Measurements from ENCODE around the gene CCDC51.

CCDC51 gene

GRCh38 chr3:48459331-48459730, 19.4 kb upstream of the CCDC51 start:
- in situ Hi-C loops (cut with HindIII; ENCODE audit: low sequenced_read_pairs), result no loop called here
- DNase-seq (ENCODE audit: low read depth, low spot score), result no peak
- no peak overlapping the region for H3K4me3 ChIP-seq (ENCODE audit: low read depth, low read length)
- TF ChIP-seq CTCF (IDR thresholded peaks at IDR 0.05; ENCODE audit: low read depth, low read length), result no peak

- in situ Hi-C loops (cut with HindIII; ENCODE audit: low sequenced_read_pairs), result no loop called here
- no peak overlapping the region for H3K4me3 ChIP-seq (ENCODE audit: low read depth, low read length)
- DNase-seq (ENCODE audit: low read depth, low spot score), result no peak
- TF ChIP-seq CTCF (IDR thresholded peaks at IDR 0.05; ENCODE audit: low read depth, low read length), result no peak
Observed at GRCh38 chr3:48456456-48456855, 16.5 kb upstream of the CCDC51 start.

GRCh38 chr3:48451270-48451669, 11.4 kb upstream of the CCDC51 start:
- in situ Hi-C loops (cut with HindIII; ENCODE audit: low sequenced_read_pairs), result no loop called here
- no peak overlapping the region for H3K4me3 ChIP-seq (ENCODE audit: low read depth, low read length)
- no peak for DNase-seq (ENCODE audit: low read depth, low spot score)
- no peak for TF ChIP-seq CTCF (IDR thresholded peaks at IDR 0.05; ENCODE audit: low read depth, low read length)

- peak within 1 kb of the TSS; percentile 75 for H3K4me3 ChIP-seq (ENCODE audit: low read depth, low read length)
- DNase-seq (ENCODE audit: low read depth, low spot score), result peak; percentile 89
- TF ChIP-seq CTCF (IDR thresholded peaks at IDR 0.05; ENCODE audit: low read depth, low read length), result no peak
- in situ Hi-C loops (cut with HindIII; ENCODE audit: low sequenced_read_pairs), result no loop called here
Observed at GRCh38 chr3:48446425-48447193, 6.7 kb upstream of the CCDC51 start, which contains the start of gene ATRIP. Gene ATRIP, plus strand, starts transcription at chr3:48446737. Its CDS starts 109 bp downstream, at chr3:48446846.

GRCh38 chr3:48446043-48446424, 6.1 kb upstream of the CCDC51 start:
- peak overlapping the region; percentile 75 for H3K4me3 ChIP-seq (ENCODE audit: low read depth, low read length)
- TF ChIP-seq CTCF (IDR thresholded peaks at IDR 0.05; ENCODE audit: low read depth, low read length), result no peak
- DNase-seq (ENCODE audit: low read depth, low spot score), result no peak
- in situ Hi-C loops (cut with HindIII; ENCODE audit: low sequenced_read_pairs), result no loop called here

GRCh38 chr3:48445277-48445882, 5.5 kb upstream of the CCDC51 start:
- no peak for TF ChIP-seq CTCF (IDR thresholded peaks at IDR 0.05; ENCODE audit: low read depth, low read length)
- no peak overlapping the region for H3K4me3 ChIP-seq (ENCODE audit: low read depth, low read length)
- no peak for DNase-seq (ENCODE audit: low read depth, low spot score)
- in situ Hi-C loops (cut with HindIII; ENCODE audit: low sequenced_read_pairs), result no loop called here
